Thoracic aorta (tissue), 2 donors: ENCODE data around the gene LMCD1. TPM values are rescaled to one million over a fixed set of nuclear protein-coding genes. Genes with fewer than 3 reads are reported as not detected.

Experiments
- ATAC-seq: fragments of 150-250 bp; one replicate; pipeline ENCODE4 v1.8.0; 2017; ENCODE audit warnings: low read depth; ENCODE audit not compliant: insufficient number of reproducible peaks, low FRiP score
- DNase-seq: peaks from one replicate; pipeline ENCODE4 v3.0.0-alpha.2; 2020; ENCODE audit warnings: low spot score
- H3K27ac ChIP-seq, 2 donors: fragments of 200-600 bp; sonication (generic); 1 replicate in 1 of 2; 2 replicates in 1 of 2; pipeline ENCODE4 v1.5.1; 2016; ENCODE audit warnings: mild to moderate bottlenecking in 2 of 2, moderate library complexity in 2 of 2
- H3K27me3 ChIP-seq: fragments of 200-600 bp; sonication (generic); replicated peaks from 2 replicates; pipeline ENCODE4 v1.6.0; 2016; ENCODE audit warnings: mild to moderate bottlenecking; ENCODE audit not compliant: insufficient read depth
- H3K36me3 ChIP-seq: fragments of 200-600 bp; sonication (generic); one replicate; pipeline ENCODE4 v1.5.1; 2016
- H3K4me1 ChIP-seq, 2 donors: fragments of 200-600 bp; sonication (generic); 1 replicate in 1 of 2; 2 replicates in 1 of 2; pipeline versions ENCODE4 v1.5.1 to v1.6.0; 2016; ENCODE audit warnings: low read depth in 2 of 2, mild to moderate bottlenecking in 1 of 2; ENCODE audit not compliant: control insufficient read depth in 1 of 2
- H3K4me3 ChIP-seq: fragments of 200-600 bp; sonication (generic); 2 replicates; pipeline ENCODE4 v1.5.1; 2016; ENCODE audit warnings: mild to moderate bottlenecking
- H3K9me3 ChIP-seq: fragments of 200-600 bp; sonication (generic); 2 replicates; pipeline ENCODE4 v1.5.1; 2016
- CTCF ChIP-seq: fragments of 200-600 bp; sonication (generic); IDR thresholded peaks from one replicate; pipeline ENCODE4 v1.5.1; 2019; ENCODE audit warnings: antibody characterized with exemption
- total RNA-seq, 2 donors: library from RNA; depleted of rRNA; stranded (reverse); fragments of >200 nt; gene quantifications; one replicate each; pipeline versions ENCODE4 v1.1.0 to v1.2.3, GENCODE V29; 2016

Gene LMCD1
- total RNA-seq, 2 donors from 2014 or later, result 813 to 852 TPM

GRCh38 chr3:8622873-8623691, 121.5 kb downstream of the LMCD1 start:
- Histone ChIP-seq H3K36me3 (no peaks in the 10 kb centered on the region), H3K9me3 (no peaks in the 10 kb centered on the region), H3K4me3 (no peak overlapping the region), H3K4me1 (peaks cover 13 to 36% of the 10 kb centered on the region in 2 donors), H3K27me3 (no peaks in the 10 kb centered on the region), H3K27ac (no peak overlapping the region)
- peak; percentile 91 for TF ChIP-seq CTCF
- ATAC-seq, result peak; percentile 58
- DNase-seq, result peak; percentile 22

GRCh38 chr3:8623741-8624140, 122.1 kb downstream of the LMCD1 start:
- no peak overlapping the region for H3K27ac ChIP-seq
- DNase-seq (no peak), ATAC-seq (no peak)
- H3K4me1 ChIP-seq, result peaks cover 13 to 36% of the 10 kb centered on the region in 2 donors
- TF ChIP-seq CTCF, result no peak
- H3K36me3 ChIP-seq, result no peaks in the 10 kb centered on the region
- no peak overlapping the region for H3K4me3 ChIP-seq
- H3K9me3 ChIP-seq, result no peaks in the 10 kb centered on the region
- no peaks in the 10 kb centered on the region for H3K27me3 ChIP-seq

Other genes starting within 250 kb of the LMCD1 start
- under 1 TPM in 1 of 2 donors, not detected in 1; 0.14 TPM for gene SSUH2, start 143.0 kb downstream of the LMCD1 start, total RNA-seq
- gene CAV3, start 232.0 kb downstream of the LMCD1 start, total RNA-seq, result not detected